Esophagus muscularis mucosa (tissue), 4 donors: ENCODE results near the gene ATP1B1. TPM values are rescaled to one million over a fixed set of nuclear protein-coding genes. Genes with fewer than 3 reads are reported as not detected.

Experiments used
- DNase-seq: peaks from one replicate; pipeline ENCODE4 v3.0.0-alpha.2; 2017; ENCODE audit errors: extremely low spot score
- H3K27ac ChIP-seq, 4 donors: fragments of 200-600 bp; sonication (generic); replicated peaks in 1 of 4; 1 replicate in 3 of 4; 2 replicates in 1 of 4; pipeline ENCODE4 v1.5.1; 2016 to 2019; ENCODE audit warnings: mild to moderate bottlenecking in 1 of 4
- H3K27me3 ChIP-seq, 4 donors: fragments of 200-600 bp; sonication (generic); one replicate each; pipeline versions ENCODE4 v1.5.1 to v1.6.0; 2016 to 2019
- H3K36me3 ChIP-seq, 4 donors: fragments of 200-600 bp; sonication (generic); one replicate each; pipeline ENCODE4 v1.5.1; 2016 to 2019
- H3K4me1 ChIP-seq, 4 donors: fragments of 200-600 bp; sonication (generic); one replicate each; pipeline ENCODE4 v1.5.1; 2016 to 2019
- H3K4me3 ChIP-seq, 4 donors: fragments of 200-600 bp; sonication (generic); 1 replicate in 2 of 4; 2 replicates in 2 of 4; pipeline ENCODE4 v1.5.1; 2016 to 2019; ENCODE audit warnings: mild to moderate bottlenecking in 4 of 4, moderate library complexity in 1 of 4
- H3K9me3 ChIP-seq, 4 donors: fragments of 200-600 bp; sonication (generic); 1 replicate in 3 of 4; 2 replicates in 1 of 4; pipeline ENCODE4 v1.5.1; 2016 to 2019
- EP300 ChIP-seq: sonication (generic); formaldehyde crosslinking; IDR thresholded peaks from one replicate; pipeline ENCODE4 v1.6.1; 2017; ENCODE audit warnings: antibody characterized with exemption
- POLR2A ChIP-seq: fragments of 450-650 bp; IDR thresholded peaks from one replicate; pipeline ENCODE4 v1.6.1; 2017; ENCODE audit warnings: antibody characterized with exemption, moderate library complexity, mild to moderate bottlenecking, low read depth
- POLR2AphosphoS5 ChIP-seq, 2 donors: sonication (generic); formaldehyde crosslinking; IDR thresholded peaks; one replicate each; pipeline ENCODE4 v1.6.1; 2017; ENCODE audit warnings: antibody characterized with exemption in 2 of 2
- WGBS: methylation state at CpG from one replicate; pipeline ENCODE4 v1.1.5; 2018; 5-methylcytosine and 5-hydroxymethylcytosine counted together
- intact Hi-C: fragments of 100-400 bp; cut with DNase I; formaldehyde crosslinking; loops from one replicate; pipeline ENCODE4 v1.15.1; 2023
- total RNA-seq, 4 donors: library from RNA; depleted of rRNA; stranded (reverse); fragments of >200 nt; gene quantifications; one replicate each; pipeline versions ENCODE4 v1.1.0 to v1.2.1, GENCODE V29; 2016
- TF ChIP-seq, protein P1 (sequence below), 3 experiments: fragments of 200-600 bp in 2 of 3; fragments of 450-650 bp in 1 of 3; sonication (generic) in 2 of 3; IDR thresholded peaks; one replicate each; pipeline ENCODE4 v1.5.1; 2017 to 2019; ENCODE audit warnings: antibody characterized with exemption in 3 of 3, mild to moderate bottlenecking in 2 of 3, moderate library complexity in 1 of 3

The ATP1B1 gene
- total RNA-seq, 4 donors from 2014 or later: 69.4 to 88.6 (median 78.3) TPM

DNA sequence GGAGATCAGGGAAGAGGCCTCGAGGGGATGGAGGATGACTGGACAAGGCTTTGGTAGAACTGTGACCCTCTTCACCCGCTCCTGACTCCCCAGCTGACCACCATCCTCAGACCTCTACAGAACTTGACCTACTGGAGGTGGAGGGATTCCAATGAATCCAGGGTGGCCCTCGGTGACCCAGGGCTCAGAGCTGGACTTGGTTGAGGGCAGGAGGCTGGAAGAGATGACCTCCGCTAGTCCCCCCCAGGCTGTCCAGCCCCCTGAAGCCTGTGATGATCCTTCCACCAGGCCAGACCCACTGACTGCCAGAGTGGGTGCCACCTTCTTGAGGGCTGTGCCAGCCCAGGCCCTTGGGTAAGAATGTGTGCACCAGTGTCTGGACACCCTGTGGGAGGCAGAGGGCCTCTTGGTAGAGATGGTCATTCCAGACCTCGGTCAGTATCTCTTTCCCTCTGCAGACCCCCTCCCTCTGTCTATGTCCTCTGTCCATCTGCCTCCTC is 44.9 kb downstream of the ATP1B1 start:
- H3K4me3 ChIP-seq: no peak overlapping the region
- intact Hi-C loops: no loop called here
- H3K27ac ChIP-seq: no peak overlapping the region
- 96% methylated on average over 2 of the region's 5 CpGs for WGBS
- TF ChIP-seq POLR2AphosphoS5 (IDR thresholded peaks at IDR 0.05): no peak
- no peak for TF ChIP-seq EP300
- TF ChIP-seq, protein P1, sequence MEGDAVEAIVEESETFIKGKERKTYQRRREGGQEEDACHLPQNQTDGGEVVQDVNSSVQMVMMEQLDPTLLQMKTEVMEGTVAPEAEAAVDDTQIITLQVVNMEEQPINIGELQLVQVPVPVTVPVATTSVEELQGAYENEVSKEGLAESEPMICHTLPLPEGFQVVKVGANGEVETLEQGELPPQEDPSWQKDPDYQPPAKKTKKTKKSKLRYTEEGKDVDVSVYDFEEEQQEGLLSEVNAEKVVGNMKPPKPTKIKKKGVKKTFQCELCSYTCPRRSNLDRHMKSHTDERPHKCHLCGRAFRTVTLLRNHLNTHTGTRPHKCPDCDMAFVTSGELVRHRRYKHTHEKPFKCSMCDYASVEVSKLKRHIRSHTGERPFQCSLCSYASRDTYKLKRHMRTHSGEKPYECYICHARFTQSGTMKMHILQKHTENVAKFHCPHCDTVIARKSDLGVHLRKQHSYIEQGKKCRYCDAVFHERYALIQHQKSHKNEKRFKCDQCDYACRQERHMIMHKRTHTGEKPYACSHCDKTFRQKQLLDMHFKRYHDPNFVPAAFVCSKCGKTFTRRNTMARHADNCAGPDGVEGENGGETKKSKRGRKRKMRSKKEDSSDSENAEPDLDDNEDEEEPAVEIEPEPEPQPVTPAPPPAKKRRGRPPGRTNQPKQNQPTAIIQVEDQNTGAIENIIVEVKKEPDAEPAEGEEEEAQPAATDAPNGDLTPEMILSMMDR (IDR thresholded peaks at IDR 0.05): no peak
- TF ChIP-seq POLR2A: no peak
- no peaks in the 10 kb centered on the region for H3K27me3 ChIP-seq
- H3K9me3 ChIP-seq: no peaks in the 10 kb centered on the region
- no peak for DNase-seq
- peaks cover 0 to 3% (median 0%) of the 10 kb centered on the region in 4 donors for H3K36me3 ChIP-seq
- peaks cover 0 to 4% (median 0%) of the 10 kb centered on the region in 4 donors for H3K4me1 ChIP-seq

DNA sequence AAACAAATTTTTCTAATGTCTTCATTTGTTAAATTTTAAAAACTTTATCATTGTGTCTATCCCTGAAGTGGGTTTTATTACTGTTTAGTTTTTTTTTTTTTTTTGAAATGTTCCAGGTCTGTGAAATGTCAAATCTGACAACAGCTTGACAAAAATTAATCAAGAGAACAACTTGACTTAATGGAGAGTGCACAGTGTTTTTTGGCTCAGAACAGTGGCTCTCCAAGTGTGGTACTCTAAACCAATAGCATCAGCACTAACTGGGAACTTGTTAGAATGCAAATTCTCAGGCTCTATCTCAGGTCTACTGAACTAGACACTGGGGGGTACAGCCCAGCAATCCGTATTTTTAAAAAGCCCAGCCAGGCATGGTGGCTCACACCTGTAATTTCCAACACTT is 49.2 kb downstream of the ATP1B1 start:
- DNase-seq: no peak
- no peaks in the 10 kb centered on the region for H3K27me3 ChIP-seq
- H3K27ac ChIP-seq: no peak overlapping the region
- intact Hi-C loops: no loop called here
- peaks cover under 1 to 8% (median 4%) of the 10 kb centered on the region in 4 donors for H3K4me1 ChIP-seq
- 13% methylated on average over 1 of the region's 1 CpG for WGBS
- H3K36me3 ChIP-seq: peaks cover 0 to 3% (median 0%) of the 10 kb centered on the region in 4 donors
- TF ChIP-seq POLR2A (no peak), POLR2AphosphoS5 (IDR thresholded peaks at IDR 0.05) (no peak), EP300 (no peak)
- TF ChIP-seq, protein P1 (IDR thresholded peaks at IDR 0.05): no peak
- H3K4me3 ChIP-seq: no peak overlapping the region
- no peaks in the 10 kb centered on the region for H3K9me3 ChIP-seq

DNA sequence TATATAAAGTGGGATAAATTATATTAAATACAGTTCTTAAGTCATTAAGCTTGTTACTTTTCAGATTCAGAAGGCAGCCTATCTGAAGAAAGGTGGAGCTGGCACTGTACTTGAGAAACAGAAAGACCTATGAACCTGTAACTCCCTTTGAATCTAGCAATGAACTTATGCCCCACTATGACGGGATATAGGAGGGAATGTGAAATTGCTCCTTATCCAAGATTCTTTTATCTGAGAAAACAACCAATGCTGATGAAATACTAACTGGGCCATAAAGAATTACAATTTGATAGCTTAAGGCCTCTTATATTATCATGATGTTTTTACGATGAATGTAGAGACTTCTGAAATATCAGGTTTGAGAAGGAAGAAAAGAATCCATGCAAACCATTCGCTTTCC is 50.1 kb downstream of the ATP1B1 start:
- no peak for TF ChIP-seq EP300
- TF ChIP-seq POLR2A: no peak
- no peak for TF ChIP-seq POLR2AphosphoS5 (IDR thresholded peaks at IDR 0.05)
- H3K27me3 ChIP-seq: no peaks in the 10 kb centered on the region
- peaks cover 0 to under 1% (median 0%) of the 10 kb centered on the region in 4 donors for H3K36me3 ChIP-seq
- H3K9me3 ChIP-seq: no peaks in the 10 kb centered on the region
- DNase-seq: no peak
- peaks cover 8 to 18% (median 13%) of the 10 kb centered on the region in 4 donors for H3K4me1 ChIP-seq
- WGBS: 89% methylated on average over 3 of the region's 3 CpGs
- no peak overlapping the region for H3K27ac ChIP-seq
- no peak overlapping the region for H3K4me3 ChIP-seq
- intact Hi-C loops: no loop called here

- no peak for TF ChIP-seq POLR2A
- TF ChIP-seq POLR2AphosphoS5 (IDR thresholded peaks at IDR 0.05): peak in 1 of 2 donors; percentile 26
- H3K27ac ChIP-seq: peak overlapping the region; percentile 67 to 79 (median 75)
- DNase-seq: no peak
- no peak overlapping the region for H3K4me3 ChIP-seq
- H3K9me3 ChIP-seq: no peaks in the 10 kb centered on the region
- peaks cover 8 to 21% (median 19%) of the 10 kb centered on the region in 4 donors for H3K4me1 ChIP-seq
- H3K36me3 ChIP-seq: no peaks in the 10 kb centered on the region
- intact Hi-C loops: no loop called here
- 42% methylated on average over 3 of the region's 3 CpGs for WGBS
- H3K27me3 ChIP-seq: no peaks in the 10 kb centered on the region
These were observed 54.5 kb downstream of the ATP1B1 start for GRCh38 chr1:169160845-169161495.

GRCh38 chr1:169161496-169162194 is 55.2 kb downstream of the ATP1B1 start:
- H3K4me3 ChIP-seq: no peak overlapping the region
- DNase-seq: no peak
- TF ChIP-seq, protein P1 (IDR thresholded peaks at IDR 0.05): no peak
- TF ChIP-seq EP300 (no peak), POLR2AphosphoS5 (IDR thresholded peaks at IDR 0.05) (no peak), POLR2A (no peak)
- WGBS: 83% methylated on average over 4 of the region's 4 CpGs
- no peaks in the 10 kb centered on the region for H3K9me3 ChIP-seq
- peaks cover 8 to 20% (median 19%) of the 10 kb centered on the region in 4 donors for H3K4me1 ChIP-seq
- intact Hi-C loops: no loop called here
- H3K27me3 ChIP-seq: no peaks in the 10 kb centered on the region
- H3K36me3 ChIP-seq: no peaks in the 10 kb centered on the region
- H3K27ac ChIP-seq: peak overlapping the region; percentile 67 to 79 (median 75)
